OCI-LY3 (cell line): ENCODE results near the gene ASIC4.

Source experiments
- CTCF ChIP-seq: fragments of 200-600, 300-600 bp; sonication (generic); IDR thresholded peaks from 2 replicates; pipeline ENCODE4 v1.5.1; 2014; ENCODE audit warnings: antibody characterized with exemption, low read length, low read depth
- EZH2phosphoT487 ChIP-seq: fragments of 200-600 bp; shearing (Covaris generic); IDR thresholded peaks from 2 replicates; pipeline ENCODE4 v1.6.1; 2018; ENCODE audit warnings: antibody characterized with exemption, mixed run types, low read depth

DNA sequence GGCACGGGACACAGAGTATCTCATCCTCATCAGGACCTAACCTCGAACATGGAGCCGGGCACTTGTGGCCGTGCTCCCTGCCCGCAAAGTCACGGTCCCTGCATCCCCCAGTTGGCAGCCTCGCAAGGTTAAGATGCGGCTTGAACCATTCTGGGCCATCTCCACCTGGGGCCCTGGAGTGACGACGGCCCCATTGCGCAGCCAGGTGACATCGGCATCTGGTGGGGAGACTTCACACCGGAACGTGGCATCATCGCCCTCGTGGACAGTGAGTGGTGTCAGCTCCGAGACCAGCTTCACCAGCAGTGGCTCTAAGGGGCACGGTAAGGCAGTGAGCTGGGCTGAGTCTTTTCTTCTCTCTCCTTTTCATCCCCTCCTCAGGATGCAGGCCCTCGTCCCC, 42.1 kb downstream of the ASIC4 start:
- TF ChIP-seq CTCF (no peak), EZH2phosphoT487 (no peak)
